IMR-90 (cell line): Measurements from ENCODE around the gene ELOVL2.

ENCODE experiments used
- CEBPB ChIP-seq: IDR thresholded peaks from 2 replicates; pipeline ENCODE4 v1.6.1; 2012; ENCODE audit warnings: low read depth, low read length, improper control_type of control experiment
- CHD1 ChIP-seq: IDR thresholded peaks from 2 replicates; pipeline ENCODE4 v1.6.1; 2012; ENCODE audit warnings: low read depth, low read length, improper control_type of control experiment
- FOS ChIP-seq: fragments of 150-350 bp; IDR thresholded peaks from 2 replicates; pipeline ENCODE4 v1.6.1; 2016; ENCODE audit warnings: low read depth, low read length
- MAFK ChIP-seq: IDR thresholded peaks from 2 replicates; pipeline ENCODE4 v1.6.1; 2012; ENCODE audit warnings: low read depth, low read length, improper control_type of control experiment
- MAZ ChIP-seq: IDR thresholded peaks from 2 replicates; pipeline ENCODE4 v1.6.1; 2012; ENCODE audit warnings: low read depth, mild to moderate bottlenecking, low read length, improper control_type of control experiment, moderate library complexity, borderline replicate concordance
- MXI1 ChIP-seq: IDR thresholded peaks from 2 replicates; pipeline ENCODE4 v1.6.1; 2012; ENCODE audit warnings: low read depth, mild to moderate bottlenecking, low read length, moderate library complexity, borderline replicate concordance
- POLR2A ChIP-seq: IDR thresholded peaks from 2 replicates; pipeline ENCODE4 v1.6.1; 2012; ENCODE audit warnings: mild to moderate bottlenecking, low read depth, low read length
- RAD21 ChIP-seq: IDR thresholded peaks from 2 replicates; pipeline ENCODE4 v1.6.1; 2012; ENCODE audit warnings: low read length, improper control_type of control experiment
- SMC3 ChIP-seq: fragments of 150-350 bp; IDR thresholded peaks from 2 replicates; pipeline ENCODE4 v1.6.1; 2016; ENCODE audit warnings: low read depth, mild to moderate bottlenecking, antibody characterized with exemption, low read length, moderate library complexity
- TF ChIP-seq, protein P1 (sequence below): conservative IDR thresholded peaks from 2 replicates; pipeline ENCODE4 v1.5.1; 2012; ENCODE audit warnings: mild to moderate bottlenecking, low read depth, low read length, improper control_type of control experiment
- TF ChIP-seq, protein P2 (sequence below): fragments of 150-350 bp; IDR thresholded peaks from 2 replicates; pipeline ENCODE4 v1.6.1; 2017; ENCODE audit warnings: mild to moderate bottlenecking, antibody characterized with exemption, low read length, low read depth
- TF ChIP-seq, protein P3 (sequence below): fragments of 150-350 bp; IDR thresholded peaks from 2 replicates; pipeline ENCODE4 v1.6.1; 2016; ENCODE audit warnings: low read depth, mild to moderate bottlenecking, low read length, moderate library complexity, borderline replicate concordance

DNA sequence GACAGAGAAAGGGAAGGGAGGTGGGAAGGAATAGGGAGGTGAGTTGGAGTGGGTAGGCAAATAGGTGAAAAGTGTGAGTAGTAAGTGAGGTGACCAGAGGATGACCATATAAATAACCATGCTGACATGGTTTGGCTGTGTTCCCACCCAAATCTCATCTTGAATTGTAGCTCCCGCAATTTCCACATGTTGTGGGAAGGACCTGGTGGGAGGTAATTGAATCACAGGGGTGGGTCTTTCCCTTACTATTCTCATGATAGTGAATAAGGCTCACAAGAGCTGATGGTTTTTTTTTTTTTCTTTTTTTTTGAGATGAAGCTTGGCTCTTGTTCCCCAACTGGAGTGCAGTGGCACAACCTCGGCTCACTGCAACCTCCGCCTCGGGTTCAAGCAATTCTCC is 28.0 kb upstream of the ELOVL2 start:
- TF ChIP-seq POLR2A = no peak
- TF ChIP-seq, protein P1, sequence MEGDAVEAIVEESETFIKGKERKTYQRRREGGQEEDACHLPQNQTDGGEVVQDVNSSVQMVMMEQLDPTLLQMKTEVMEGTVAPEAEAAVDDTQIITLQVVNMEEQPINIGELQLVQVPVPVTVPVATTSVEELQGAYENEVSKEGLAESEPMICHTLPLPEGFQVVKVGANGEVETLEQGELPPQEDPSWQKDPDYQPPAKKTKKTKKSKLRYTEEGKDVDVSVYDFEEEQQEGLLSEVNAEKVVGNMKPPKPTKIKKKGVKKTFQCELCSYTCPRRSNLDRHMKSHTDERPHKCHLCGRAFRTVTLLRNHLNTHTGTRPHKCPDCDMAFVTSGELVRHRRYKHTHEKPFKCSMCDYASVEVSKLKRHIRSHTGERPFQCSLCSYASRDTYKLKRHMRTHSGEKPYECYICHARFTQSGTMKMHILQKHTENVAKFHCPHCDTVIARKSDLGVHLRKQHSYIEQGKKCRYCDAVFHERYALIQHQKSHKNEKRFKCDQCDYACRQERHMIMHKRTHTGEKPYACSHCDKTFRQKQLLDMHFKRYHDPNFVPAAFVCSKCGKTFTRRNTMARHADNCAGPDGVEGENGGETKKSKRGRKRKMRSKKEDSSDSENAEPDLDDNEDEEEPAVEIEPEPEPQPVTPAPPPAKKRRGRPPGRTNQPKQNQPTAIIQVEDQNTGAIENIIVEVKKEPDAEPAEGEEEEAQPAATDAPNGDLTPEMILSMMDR = no peak
- TF ChIP-seq SMC3 = no peak
- TF ChIP-seq CHD1 = no peak
- no peak for TF ChIP-seq MXI1
- TF ChIP-seq, protein P2, sequence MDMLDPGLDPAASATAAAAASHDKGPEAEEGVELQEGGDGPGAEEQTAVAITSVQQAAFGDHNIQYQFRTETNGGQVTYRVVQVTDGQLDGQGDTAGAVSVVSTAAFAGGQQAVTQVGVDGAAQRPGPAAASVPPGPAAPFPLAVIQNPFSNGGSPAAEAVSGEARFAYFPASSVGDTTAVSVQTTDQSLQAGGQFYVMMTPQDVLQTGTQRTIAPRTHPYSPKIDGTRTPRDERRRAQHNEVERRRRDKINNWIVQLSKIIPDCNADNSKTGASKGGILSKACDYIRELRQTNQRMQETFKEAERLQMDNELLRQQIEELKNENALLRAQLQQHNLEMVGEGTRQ = no peak
- TF ChIP-seq MAFK = no peak
- TF ChIP-seq, protein P3, sequence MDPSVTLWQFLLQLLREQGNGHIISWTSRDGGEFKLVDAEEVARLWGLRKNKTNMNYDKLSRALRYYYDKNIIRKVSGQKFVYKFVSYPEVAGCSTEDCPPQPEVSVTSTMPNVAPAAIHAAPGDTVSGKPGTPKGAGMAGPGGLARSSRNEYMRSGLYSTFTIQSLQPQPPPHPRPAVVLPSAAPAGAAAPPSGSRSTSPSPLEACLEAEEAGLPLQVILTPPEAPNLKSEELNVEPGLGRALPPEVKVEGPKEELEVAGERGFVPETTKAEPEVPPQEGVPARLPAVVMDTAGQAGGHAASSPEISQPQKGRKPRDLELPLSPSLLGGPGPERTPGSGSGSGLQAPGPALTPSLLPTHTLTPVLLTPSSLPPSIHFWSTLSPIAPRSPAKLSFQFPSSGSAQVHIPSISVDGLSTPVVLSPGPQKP = no peak
- TF ChIP-seq CEBPB = no peak
- TF ChIP-seq FOS = no peak
- no peak for TF ChIP-seq RAD21
- no peak for TF ChIP-seq MAZ
